Heart right ventricle (tissue), 16 donors: ENCODE measurements around the gene RNF113B. TPM values are rescaled to one million over a fixed set of nuclear protein-coding genes. Genes with fewer than 3 reads are reported as not detected.

ENCODE experiments used
- ATAC-seq, 8 donors: fragments of 200-7000 bp; cut with Tn5 transposase; one replicate each; pipeline ENCODE4 v1.9.1; 2020; ENCODE audit warnings: mild to moderate bottlenecking in 8 of 8, moderate library complexity in 8 of 8, moderate number of reproducible peaks in 1 of 8
- DNase-seq, 2 donors: peaks; one replicate each; pipeline ENCODE4 v3.0.0-alpha.2; 2020
- H3K27ac ChIP-seq, 10 donors: fragments of 200-600 bp; sonication (generic) in 2 of 10; one replicate each; pipeline versions ENCODE4 v1.5.0 to v1.8.0; 2020 to 2022; ENCODE audit warnings: mild to moderate bottlenecking in 3 of 10
- H3K27me3 ChIP-seq, 7 donors: fragments of 200-600 bp; one replicate each; pipeline ENCODE4 v1.8.0; 2021 to 2022; ENCODE audit warnings: mild to moderate bottlenecking in 2 of 7
- H3K36me3 ChIP-seq, 9 donors: fragments of 200-600 bp; sonication (generic) in 1 of 9; one replicate each; pipeline versions ENCODE4 v1.5.0 to v1.8.0; 2020 to 2022; ENCODE audit warnings: mild to moderate bottlenecking in 2 of 9
- H3K4me1 ChIP-seq, 9 donors: fragments of 200-600 bp; sonication (generic) in 1 of 9; one replicate each; pipeline versions ENCODE4 v1.5.0 to v1.8.0; 2020 to 2022; ENCODE audit warnings: mild to moderate bottlenecking in 4 of 9
- H3K4me3 ChIP-seq, 10 donors: fragments of 200-600 bp; sonication (generic) in 2 of 10; one replicate each; pipeline versions ENCODE4 v1.5.0 to v1.8.0; 2020 to 2022; ENCODE audit warnings: mild to moderate bottlenecking in 7 of 10, moderate library complexity in 2 of 10
- H3K9me3 ChIP-seq, 11 donors: fragments of 200-600 bp in 10 of 11; sonication (generic) in 2 of 11; one replicate each; pipeline versions ENCODE4 v1.5.0 to v1.8.0; 2013 to 2022; ENCODE audit warnings: mild to moderate bottlenecking in 2 of 11, control low read depth in 1 of 11, moderate library complexity in 1 of 11
- WGBS, 2 donors: extraction: QIAGEN DNeasy Blood & Tissue Kit; methylation state at CpG; one replicate each; pipeline ENCODE4 v1.1.7; 2013; ENCODE audit warnings: inconsistent platforms in 1 of 2; 5-methylcytosine and 5-hydroxymethylcytosine counted together
- intact Hi-C, 10 donors: fragments of 100-400 bp; cut with DNase I; formaldehyde crosslinking; loops; one replicate each; pipeline versions ENCODE4 v1.11.1 to v1.14.2; 2022
- microRNA-seq, 2 donors: library from miRNA; unstranded; fragments of <30 nt; microRNA quantifications; one replicate each; pipeline ENCODE4 v1.2.0, GENCODE V29; 2021
- polyA plus RNA-seq, 2 donors: library from polyadenylated mRNA; stranded (reverse); fragments of 200-250 nt; gene quantifications; one replicate each; pipeline ENCODE4 v1.2.3, GENCODE V29; 2013
- total RNA-seq, 10 donors: library from RNA; stranded (reverse); fragmentation: NEBNext Ultra II Directional in 3 of 10; extraction: Animal tissue kit (Norgen Biotek cat#: 25700) in 3 of 10; gene quantifications; one replicate each; pipeline versions ENCODE4 v1.2.1 to v1.2.4, GENCODE V29; 2021 to 2023
- TF ChIP-seq, protein P1 (sequence below), 9 donors: fragments of 200-600 bp; sonication (generic) in 2 of 9; IDR thresholded peaks; one replicate each; pipeline versions ENCODE4 v1.5.0 to v1.8.0; 2021 to 2022; ENCODE audit warnings: antibody characterized with exemption in 9 of 9, mild to moderate bottlenecking in 5 of 9, moderate library complexity in 1 of 9
- donor health status: Arrhythmogenic right ventricular cardiomyopathy.
- donor health status: ischemic (EF 13 %, LVEDD 7.1; RV severe dilation, severe dysfunction).
- donor health status: healthy with polysubstance abuse.
- donor health status: DM: no; HTN: yes; CAD: no.
- donor health status: DM: no; HTN: no; CAD: no.
- donor health status: ischemic (EF 25% LVEDD 6.9; RV normal size, moderate dysfunction).
- donor health status: ischemic (EF 25% LVEDD 5.7; RV mildly dilated, moderate dysfunction).
- donor health status: healthy.
- donor health status: DM: yes; HTN: yes; CAD: no.
- donor health status: Ischemic cardiomyopathy.
- donor health status: ischemic (EF 35%, LVEDD 5.7; RV mildly dilated, moderate dysfunction).
- donor health status: nonischemic (EF 11% LVEDD 7.7; RV severe dilation, severe dysfunction).
- donor health status: DM: yes; HTN: yes; CAD: no.
- donor health status: PGD.
- donor health status: ischemic (EF 29% LVEDD 5.4; RV normal size, mild dysfunction).
- donor health status: nonischemic (EF 23%, LVEDD 6.1; RV moderate dilation, normal function).

The RNF113B gene
- total and polyA plus RNA-seq, 12 donors, result not detected

DNA sequence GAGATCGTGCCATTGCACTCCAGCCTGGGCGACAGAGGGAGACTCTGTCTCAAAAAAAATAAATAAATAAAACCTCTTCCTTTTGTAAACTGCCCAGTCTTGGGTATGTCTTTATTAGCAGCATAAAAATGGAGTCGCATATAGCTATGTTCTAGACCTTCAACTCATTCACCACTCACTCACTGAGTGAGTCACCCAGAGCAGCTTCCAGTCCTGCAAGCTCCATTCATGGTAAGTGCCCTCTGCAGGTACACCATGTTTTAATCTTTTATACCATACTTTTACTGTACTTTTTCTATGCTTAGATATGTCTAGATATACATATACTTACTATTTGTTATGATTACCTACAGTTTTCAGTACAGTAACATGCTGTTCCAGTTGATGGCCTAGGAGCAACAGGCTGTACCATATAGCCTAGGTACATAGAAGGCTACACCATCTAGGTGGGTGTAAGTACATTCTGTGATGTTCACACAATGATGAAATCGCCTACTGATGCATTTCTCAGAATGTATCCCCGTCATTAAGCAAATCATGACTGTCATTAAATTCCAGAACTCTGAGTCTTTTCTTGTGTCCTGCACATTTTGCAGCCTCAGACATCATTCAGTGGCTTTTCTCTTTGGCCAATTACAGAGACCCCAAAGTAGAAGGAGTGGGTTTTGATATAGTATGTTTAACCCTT is 47.9 kb downstream of the RNF113B start:
- intact Hi-C loops, result no loop called here
- no peaks in the 10 kb centered on the region for H3K4me1 ChIP-seq
- no peak overlapping the region for H3K4me3 ChIP-seq
- ATAC-seq, result no peak
- 90 to 93% methylated on average over 5 of the region's 5 CpGs for WGBS, 2 donors
- peaks cover 0 to 6% (median 0%) of the 10 kb centered on the region in 7 donors for H3K27me3 ChIP-seq
- no peak for DNase-seq
- no peak overlapping the region for H3K27ac ChIP-seq
- TF ChIP-seq, protein P1, sequence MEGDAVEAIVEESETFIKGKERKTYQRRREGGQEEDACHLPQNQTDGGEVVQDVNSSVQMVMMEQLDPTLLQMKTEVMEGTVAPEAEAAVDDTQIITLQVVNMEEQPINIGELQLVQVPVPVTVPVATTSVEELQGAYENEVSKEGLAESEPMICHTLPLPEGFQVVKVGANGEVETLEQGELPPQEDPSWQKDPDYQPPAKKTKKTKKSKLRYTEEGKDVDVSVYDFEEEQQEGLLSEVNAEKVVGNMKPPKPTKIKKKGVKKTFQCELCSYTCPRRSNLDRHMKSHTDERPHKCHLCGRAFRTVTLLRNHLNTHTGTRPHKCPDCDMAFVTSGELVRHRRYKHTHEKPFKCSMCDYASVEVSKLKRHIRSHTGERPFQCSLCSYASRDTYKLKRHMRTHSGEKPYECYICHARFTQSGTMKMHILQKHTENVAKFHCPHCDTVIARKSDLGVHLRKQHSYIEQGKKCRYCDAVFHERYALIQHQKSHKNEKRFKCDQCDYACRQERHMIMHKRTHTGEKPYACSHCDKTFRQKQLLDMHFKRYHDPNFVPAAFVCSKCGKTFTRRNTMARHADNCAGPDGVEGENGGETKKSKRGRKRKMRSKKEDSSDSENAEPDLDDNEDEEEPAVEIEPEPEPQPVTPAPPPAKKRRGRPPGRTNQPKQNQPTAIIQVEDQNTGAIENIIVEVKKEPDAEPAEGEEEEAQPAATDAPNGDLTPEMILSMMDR (IDR thresholded peaks at IDR 0.05), result no peak
- no peaks in the 10 kb centered on the region for H3K9me3 ChIP-seq
- H3K36me3 ChIP-seq, result no peaks in the 10 kb centered on the region

Small RNA genes lying within 50 kb of the gene (microRNA-seq; reads per million reads assigned to microRNA genes)
- gene MIR3170, result 0 reads per million in 2 donors

Other genes starting within 250 kb of the RNF113B start
- gene IPO5, start 223.6 kb downstream of the RNF113B start, total RNA-seq, result 100 to 1,000 TPM in 9 of 10 donors, 10 to 100 TPM in 1; 91.3 to 149 (median 121) TPM
- 10 to 100 TPM; 17.0 to 76.2 TPM for gene IPO5, start 223.6 kb downstream of the RNF113B start, polyA plus RNA-seq
- 10 to 100 TPM; 13.4 to 72.9 (median 24.7) TPM for gene FARP1, start 34.2 kb downstream of the RNF113B start, total RNA-seq
- 10 to 100 TPM in 1 of 2 donors, 1 to 10 TPM in 1; 6.9 to 10.7 TPM for gene FARP1, start 34.2 kb downstream of the RNF113B start, polyA plus RNA-seq